A549 (cell line): Measurements from ENCODE around the gene FAM236B. TPM values are rescaled to one million over a fixed set of nuclear protein-coding genes. Genes with fewer than 3 reads are reported as not detected.
A peak's percentile ranks its signal among the peaks of the same experiment; 100 is the strongest.
"Not testable (repeated sequence)": the region's sequence is repeated elsewhere in the genome, so short reads cannot be mapped to it uniquely, and the experiment has no call there.

Experiments used
- ATAC-seq, 2 experiments: fragments of 200-7000 bp in 1 of 2; fragments of >200 bp in 1 of 2; cut with Nextera tagmentation in 1 of 2; cut with Tn5 transposase in 1 of 2; 3 replicates each; pipeline versions ENCODE4 v1.8.0 to v1.9.1; 2018 to 2020; ENCODE audit warnings: mild to moderate bottlenecking in 1 of 2, moderate library complexity in 1 of 2
- CTCF ChIA-PET: fragments of 300-600 bp; sonication (Branson Sonifier 250); formaldehyde crosslinking; extraction: SDS; loops from one replicate; lab custom pipeline; 2021; ENCODE audit warnings: antibody characterized with exemption, inconsistent platforms; lab: Yijun Ruan, JAX
- POLR2A ChIA-PET: fragments of 350-600 bp; formaldehyde crosslinking; extraction: SDS; loops from one replicate; lab custom pipeline; 2021; ENCODE audit warnings: antibody characterized with exemption, inconsistent platforms; lab: Yijun Ruan, JAX
- DNase-seq, 2 experiments: peaks; one replicate each; pipeline versions ENCODE4 v3.0.0 to v3.0.0-alpha.2; 2011 to 2016; ENCODE audit warnings: low read depth in 1 of 2, low spot score in 1 of 2
- FAIRE-seq: peaks from 2 replicates; lab custom pipeline; 2011; peaks lifted over from hg19 to GRCh38; lab: Jason Lieb, UNC
- H3K27ac ChIP-seq, 2 experiments: fragments of >200 bp; sonication (Bioruptor Twin); formaldehyde crosslinking; 3 replicates each; pipeline ENCODE4 v1.5.1; 2016 to 2017
- H3K4me1 ChIP-seq: fragments of >200 bp; sonication (Bioruptor Twin); formaldehyde crosslinking; 3 replicates; pipeline ENCODE4 v1.6.1; 2016
- H3K4me2 ChIP-seq: fragments of >200 bp; sonication (Bioruptor Twin); formaldehyde crosslinking; 3 replicates; pipeline ENCODE4 v1.6.1; 2016
- H3K4me3 ChIP-seq: fragments of >200 bp; sonication (Bioruptor Twin); formaldehyde crosslinking; 3 replicates; pipeline ENCODE4 v1.5.1; 2016
- H3K9me3 ChIP-seq: fragments of >200 bp; sonication (Bioruptor Twin); formaldehyde crosslinking; 3 replicates; pipeline ENCODE4 v1.6.1; 2016
- WGBS: methylation state at CpG from one replicate; pipeline ENCODE4 v1.1.6; 2017; ENCODE audit errors: missing lambda C conversion rate; 5-methylcytosine and 5-hydroxymethylcytosine counted together
- polyA minus RNA-seq: library from RNA; depleted of rRNA, polyadenylated mRNA; stranded (reverse); fragments of >200 nt; gene quantifications from 2 replicates; pipeline ENCODE4 v1.2.3, GENCODE V29; 2011; rRNA and poly(A)+ RNA removed
- polyA plus RNA-seq, 4 experiments: library from polyadenylated mRNA; depleted of rRNA in 3 of 4; stranded (reverse); fragments of >200 nt; fragmentation: RNase III in 1 of 4; extraction: RNeasy Plus Mini Kit Qiagen cat#74134 plus additional on column Dnase treatment in 1 of 4; gene quantifications; 2 replicates in 3 of 4; 3 replicates in 1 of 4; pipeline ENCODE4 v1.2.3, GENCODE V29; 2011 to 2017

Gene FAM236B
- not detected in 2 replicates for polyA plus RNA-seq (2011; rRNA removed)
- not detected in 2 replicates for polyA plus RNA-seq (2012; cell fraction: cytosol; rRNA removed)
- polyA plus RNA-seq (2012; cell fraction: nucleus; rRNA removed), result not detected in 2 replicates
- polyA plus RNA-seq (2017; fragmentation: RNase III; extraction: RNeasy Plus Mini Kit Qiagen cat#74134 plus additional on column Dnase treatment), result not detected in 3 replicates
- polyA minus RNA-seq, result not detected in 2 replicates

DNA sequence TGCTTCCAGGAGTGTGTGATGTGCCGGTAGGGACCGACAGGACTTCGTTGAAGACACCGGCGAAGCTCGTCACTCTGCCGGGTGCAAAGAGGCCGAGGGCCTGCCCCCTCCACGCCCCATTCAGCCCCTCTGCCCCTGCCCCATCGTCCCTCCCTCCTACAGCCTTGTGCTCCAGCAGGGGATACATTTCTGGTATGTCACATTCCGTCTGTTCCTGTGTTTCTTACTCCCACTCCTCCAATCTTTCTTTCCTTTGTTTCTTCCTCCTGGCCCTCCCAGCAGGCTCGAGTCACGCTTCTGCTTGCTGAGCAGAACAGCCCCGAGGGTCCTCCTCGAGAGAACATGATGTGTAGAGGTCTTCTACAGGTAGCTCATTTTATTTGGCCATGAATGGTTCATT, at the start of gene FAM236B:
FAM236B (minus strand) TSS at position 101 of the 400 bp plus-strand sequence; CDS start at position 1, 100 bp downstream.
- no CpG with 5 or more reads among the region's 15 CpGs for WGBS
- ATAC-seq, result not testable (repeated sequence)

DNA sequence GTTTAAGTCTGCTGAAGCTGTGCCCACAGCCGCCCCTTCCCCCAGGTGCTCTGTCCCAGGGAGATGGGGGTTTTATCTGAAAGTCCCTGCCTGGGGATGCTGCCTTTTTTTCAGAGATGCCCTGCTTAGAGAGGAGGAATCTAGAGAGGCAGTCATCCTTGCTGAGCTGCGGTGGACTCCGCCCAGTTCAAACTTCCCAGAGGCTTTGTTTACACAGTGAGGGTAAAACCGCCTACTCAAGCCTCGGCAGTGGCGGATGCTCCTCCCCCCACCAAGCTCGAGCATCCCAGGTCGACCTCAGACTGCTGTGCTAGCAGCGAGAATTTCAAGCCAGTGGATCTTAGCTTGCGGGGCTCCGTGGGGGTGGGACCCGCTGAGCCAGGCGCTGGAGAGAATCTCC, 48.2 kb upstream of the FAM236B start:
- H3K27ac ChIP-seq, CTCF ChIA-PET, H3K4me3 ChIP-seq, H3K4me2 ChIP-seq, DNase-seq, ATAC-seq, H3K4me1 ChIP-seq, POLR2A ChIA-PET, FAIRE-seq, H3K9me3 ChIP-seq: not testable (repeated sequence)
- WGBS, result no CpG with 5 or more reads among the region's 13 CpGs

More for the DNA sequence above, at the start of gene FAM236B:
- H3K4me1 ChIP-seq, H3K27ac ChIP-seq, H3K4me3 ChIP-seq, FAIRE-seq, CTCF ChIA-PET, POLR2A ChIA-PET, DNase-seq, H3K4me2 ChIP-seq, H3K9me3 ChIP-seq: not testable (repeated sequence)

DNA sequence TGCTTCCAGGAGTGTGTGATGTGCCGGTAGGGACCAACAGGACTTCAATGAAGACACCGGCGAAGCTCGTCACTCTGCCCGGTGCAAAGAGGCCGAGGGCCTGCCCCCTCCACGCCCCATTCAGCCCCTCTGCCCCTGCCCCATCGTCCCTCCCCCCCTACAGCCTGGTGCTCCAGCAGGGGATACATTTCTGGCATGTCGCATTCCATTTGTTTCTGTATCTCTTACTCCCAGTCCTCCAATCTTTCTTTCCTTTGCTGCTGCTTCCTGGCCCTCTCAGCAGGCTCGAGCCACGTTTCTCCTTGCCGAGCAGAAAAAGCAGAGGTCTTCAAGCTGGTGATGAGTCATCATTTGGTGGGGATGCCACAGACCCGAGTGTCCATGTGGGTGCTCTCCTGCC, 25.6 kb upstream of the FAM236B start, which contains the start of gene FAM236D:
FAM236D (minus strand) TSS at position 101 of the 400 bp plus-strand sequence; CDS start at position 1, 100 bp downstream.
- H3K4me2 ChIP-seq, POLR2A ChIA-PET, H3K9me3 ChIP-seq, DNase-seq, ATAC-seq, H3K4me3 ChIP-seq, CTCF ChIA-PET, H3K4me1 ChIP-seq, H3K27ac ChIP-seq: not testable (repeated sequence)
- FAIRE-seq, result peak; percentile 88
- no CpG with 5 or more reads among the region's 13 CpGs for WGBS

DNA sequence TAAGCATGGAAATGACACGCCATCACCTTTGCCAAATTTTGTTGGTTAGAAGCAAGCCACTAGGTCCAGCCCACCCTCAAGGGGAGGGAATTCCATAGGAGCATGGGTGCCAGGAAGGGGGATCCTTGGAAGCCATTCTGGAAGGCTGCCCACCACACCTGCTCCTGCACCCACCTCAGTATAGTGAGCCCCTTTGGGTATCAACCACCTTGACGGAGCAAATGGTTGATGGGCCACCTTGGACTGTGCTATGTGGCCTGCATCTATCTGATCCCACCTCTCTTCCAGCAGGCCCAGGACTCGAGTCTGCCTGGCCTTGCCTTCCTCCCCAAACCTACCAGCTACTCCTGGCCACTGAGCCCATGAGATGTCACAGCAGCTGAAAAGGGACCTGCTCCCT, 7.9 kb upstream of the FAM236B start:
- H3K4me1 ChIP-seq, CTCF ChIA-PET, ATAC-seq, DNase-seq, FAIRE-seq, H3K27ac ChIP-seq, H3K9me3 ChIP-seq, POLR2A ChIA-PET, H3K4me2 ChIP-seq, H3K4me3 ChIP-seq: not testable (repeated sequence)
- no CpG with 5 or more reads among the region's 3 CpGs for WGBS

DNA sequence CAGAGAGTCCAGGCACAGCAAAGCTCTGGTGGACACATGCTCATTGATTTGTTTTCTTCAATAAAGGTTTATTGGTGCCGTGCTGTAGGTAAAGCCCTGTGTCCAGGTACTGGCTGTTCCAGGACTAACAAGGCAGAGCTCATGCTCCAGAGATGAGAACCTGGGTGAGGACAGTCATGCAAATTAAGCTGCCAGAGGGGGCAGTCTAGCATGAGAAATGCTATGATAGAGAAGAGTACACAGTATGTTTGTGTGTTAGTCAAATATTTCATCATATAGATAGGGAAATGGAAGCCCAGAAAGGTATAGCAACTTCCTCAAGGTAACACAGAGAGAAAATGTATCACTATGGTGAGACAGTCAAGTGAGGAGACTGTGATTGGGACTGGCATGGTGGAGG, 5.7 kb upstream of the FAM236B start:
- POLR2A ChIA-PET, result not testable (repeated sequence)

DNA sequence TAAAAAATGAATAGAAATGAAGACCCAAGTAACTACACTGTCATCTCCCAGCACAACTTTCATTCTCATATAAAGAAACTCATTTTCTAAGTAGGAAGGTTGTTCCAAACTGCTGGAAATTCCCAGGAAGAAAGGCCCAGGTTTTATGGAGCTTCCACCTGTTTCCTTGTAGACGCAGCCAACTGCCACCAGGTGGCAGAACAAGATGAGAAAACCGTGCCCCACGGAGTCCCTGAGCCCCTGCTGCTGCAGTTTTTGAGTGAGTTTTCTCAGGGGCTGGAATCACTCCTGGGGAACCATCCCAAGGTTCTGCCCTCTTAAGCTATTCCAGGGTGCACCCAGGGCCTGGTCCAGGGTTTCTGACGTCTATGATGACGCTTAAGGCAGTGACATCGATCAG, 1.5 kb upstream of the FAM236B start:
- H3K4me3 ChIP-seq, H3K9me3 ChIP-seq, H3K27ac ChIP-seq, CTCF ChIA-PET, POLR2A ChIA-PET, H3K4me1 ChIP-seq, FAIRE-seq, DNase-seq, H3K4me2 ChIP-seq: not testable (repeated sequence)
- no CpG with 5 or more reads among the region's 6 CpGs for WGBS
- peak; percentile 75 to 87 for ATAC-seq

More for the DNA sequence above, 5.7 kb upstream of the FAM236B start:
- H3K9me3 ChIP-seq, DNase-seq, CTCF ChIA-PET, FAIRE-seq, H3K4me3 ChIP-seq, H3K4me1 ChIP-seq, H3K27ac ChIP-seq, H3K4me2 ChIP-seq: not testable (repeated sequence)
- WGBS, result no CpG with 5 or more reads among the region's 1 CpG
- ATAC-seq, result peak; percentile 51 to 73; a peak in 4 of 6 replicates

DNA sequence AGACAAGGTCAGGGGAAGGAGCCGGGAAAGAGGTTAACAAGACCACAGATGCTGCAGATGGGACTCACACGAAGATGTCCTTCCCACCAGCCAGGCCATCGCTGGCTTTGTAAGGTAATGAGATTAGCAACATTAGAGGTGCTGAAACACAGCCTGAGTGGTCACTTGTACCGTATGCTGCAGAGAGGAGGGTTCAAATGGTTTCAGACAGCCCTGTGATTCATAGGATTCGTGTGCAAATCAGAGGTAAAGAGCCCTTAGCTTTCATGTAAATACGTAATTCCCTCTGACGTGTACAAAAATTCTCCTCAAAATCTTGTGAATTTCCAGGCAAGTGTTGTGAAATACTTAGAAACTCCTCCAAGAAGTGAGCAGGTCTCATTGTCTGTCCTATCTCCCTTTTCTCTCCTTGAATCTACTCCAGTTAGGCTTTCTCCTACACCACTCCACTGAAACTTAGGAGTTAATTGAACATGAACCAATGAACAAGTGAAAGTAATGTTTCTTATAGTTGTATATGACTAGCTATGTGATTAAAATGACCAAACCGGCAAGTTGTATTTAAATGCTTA, 991 bp upstream of the FAM236B start:
- H3K9me3 ChIP-seq, DNase-seq, FAIRE-seq, H3K4me3 ChIP-seq, H3K27ac ChIP-seq, H3K4me2 ChIP-seq, H3K4me1 ChIP-seq, POLR2A ChIA-PET, ATAC-seq, CTCF ChIA-PET: not testable (repeated sequence)
- WGBS, result no CpG with 5 or more reads among the region's 8 CpGs

DNA sequence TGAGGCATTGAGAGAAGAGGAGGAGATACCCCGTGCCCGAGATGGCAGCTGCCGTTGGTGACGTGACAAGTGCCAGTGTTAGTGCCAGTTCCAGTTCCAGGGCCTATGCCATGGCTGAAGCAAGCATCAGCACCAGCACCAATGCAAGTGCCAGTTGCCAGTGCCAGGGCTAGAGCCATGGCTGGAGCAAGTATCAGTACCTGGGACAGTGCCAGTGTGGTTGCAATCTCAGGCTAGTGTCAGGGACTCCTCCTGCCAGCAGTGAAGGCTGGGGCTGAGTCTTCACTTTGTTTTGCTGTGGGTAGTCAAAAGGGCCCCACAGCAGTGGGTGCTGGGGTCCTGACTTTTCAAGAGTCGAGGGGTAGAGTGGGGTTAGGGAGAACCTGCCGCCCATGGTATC, 4.3 kb downstream of the FAM236B start:
- CTCF ChIA-PET, H3K4me2 ChIP-seq, H3K4me3 ChIP-seq, H3K9me3 ChIP-seq, DNase-seq, POLR2A ChIA-PET, ATAC-seq, H3K4me1 ChIP-seq, FAIRE-seq, H3K27ac ChIP-seq: not testable (repeated sequence)
- WGBS, result no CpG with 5 or more reads among the region's 6 CpGs

DNA sequence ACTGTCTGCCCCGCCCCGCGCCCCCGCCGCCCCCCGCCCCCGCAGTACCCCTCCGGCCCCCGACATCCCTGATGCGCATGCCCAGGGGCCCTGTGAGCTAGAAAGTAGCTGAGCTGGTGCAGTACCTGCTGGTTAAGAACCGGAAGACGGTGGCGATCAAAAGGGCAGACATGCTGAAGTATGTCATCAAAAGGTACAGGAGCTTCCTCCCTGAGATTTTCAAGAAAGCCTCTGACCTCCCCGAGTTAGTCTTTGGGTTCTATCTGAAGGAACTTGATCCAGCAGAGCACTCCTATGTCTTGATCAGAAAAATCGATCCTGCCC, 5.0 kb downstream of the FAM236B start:
- FAIRE-seq, CTCF ChIA-PET, POLR2A ChIA-PET, H3K9me3 ChIP-seq, H3K4me1 ChIP-seq, H3K4me2 ChIP-seq, H3K4me3 ChIP-seq, DNase-seq, H3K27ac ChIP-seq: not testable (repeated sequence)
- WGBS, result no CpG with 5 or more reads among the region's 15 CpGs
- ATAC-seq, result peak; percentile 77 to 82

DNA sequence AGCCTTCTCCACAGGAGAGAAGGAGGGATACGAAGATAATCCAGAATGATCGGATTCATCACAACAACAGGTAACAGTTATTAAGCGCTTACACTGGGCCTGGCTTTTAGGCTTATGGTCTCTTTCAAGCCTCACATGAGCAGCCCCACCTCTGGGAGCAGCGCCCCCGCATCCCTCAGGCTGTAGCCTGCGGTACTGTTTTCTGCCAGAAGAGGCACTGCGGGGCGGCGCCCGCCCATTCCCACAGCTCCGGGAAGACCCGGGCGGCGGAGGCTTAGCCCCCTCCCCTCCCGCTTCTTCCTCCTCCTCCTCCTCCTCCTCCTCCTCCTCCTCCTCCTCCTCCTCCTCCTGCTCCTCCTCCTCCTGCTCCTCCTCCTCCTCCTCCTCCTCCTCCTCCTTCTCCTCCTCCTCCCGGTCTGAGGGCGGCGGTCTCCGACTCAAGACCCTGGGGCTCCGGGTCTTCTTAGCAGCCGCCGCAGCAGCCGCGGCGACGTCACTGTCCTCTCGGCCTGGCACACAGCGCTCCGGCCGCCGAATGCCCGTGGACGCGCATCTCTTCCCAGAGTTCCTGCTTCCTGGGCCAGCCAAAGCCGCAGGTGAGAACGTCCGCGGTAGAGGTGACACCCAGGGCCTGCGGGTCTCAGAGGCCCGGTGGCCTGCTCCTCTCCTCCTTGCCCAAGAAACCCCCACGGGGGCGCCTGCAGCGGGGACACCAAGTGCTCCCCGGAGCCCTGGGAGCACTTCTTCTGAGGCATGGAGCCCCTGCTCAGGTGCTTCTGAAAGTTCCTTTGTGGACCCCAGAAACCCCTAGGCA, 5.6 kb downstream of the FAM236B start, which contains the start of gene DMRTC1B:
DMRTC1B (plus strand) TSS at position 238 of the 814 bp plus-strand sequence. CDS start 68,246 bp downstream, outside the sequence.
- H3K4me3 ChIP-seq, H3K4me2 ChIP-seq, DNase-seq, POLR2A ChIA-PET, FAIRE-seq, H3K27ac ChIP-seq, H3K9me3 ChIP-seq, H3K4me1 ChIP-seq, CTCF ChIA-PET: not testable (repeated sequence)
- peak; percentile 89 to 96 for ATAC-seq
- no CpG with 5 or more reads among the region's 44 CpGs for WGBS

DNA sequence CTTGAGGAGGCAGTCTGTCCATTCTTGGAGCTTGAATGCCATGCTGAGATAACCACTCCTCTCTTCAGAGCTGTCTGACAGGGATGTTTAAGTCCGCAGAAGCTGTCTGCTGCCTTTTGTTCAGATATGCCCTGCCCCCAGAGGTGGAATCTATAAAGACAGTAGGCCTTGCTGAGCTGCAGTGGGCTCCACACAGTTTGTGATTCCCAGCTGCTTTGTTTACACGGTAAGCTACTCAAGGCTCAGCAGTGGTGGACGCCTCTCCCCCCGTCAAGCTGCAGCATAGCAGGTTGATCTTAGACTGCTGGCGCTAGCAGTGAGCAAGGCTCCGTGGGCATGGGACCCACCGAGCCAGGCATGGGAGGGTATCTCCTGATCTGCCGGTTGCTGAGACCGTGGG, 22.0 kb downstream of the FAM236B start:
- FAIRE-seq, H3K4me1 ChIP-seq, POLR2A ChIA-PET, H3K4me2 ChIP-seq, CTCF ChIA-PET, DNase-seq, H3K27ac ChIP-seq, H3K9me3 ChIP-seq, ATAC-seq, H3K4me3 ChIP-seq: not testable (repeated sequence)
- no CpG with 5 or more reads among the region's 9 CpGs for WGBS
